ENCODE data around the gene PUS10. TPM values are rescaled to one million over a fixed set of nuclear protein-coding genes. Genes with fewer than 3 reads are reported as not detected.
A peak's percentile ranks its signal among the peaks of the same experiment; 100 is the strongest.
"Not testable (repeated sequence)": the region's sequence is repeated elsewhere in the genome, so short reads cannot be mapped to it uniquely, and the experiment has no call there.

PUS10 gene
- total RNA-seq, 1 donor from 2014 or later, result 5.5 TPM

- Histone ChIP-seq H3K4me1 (peaks cover 63% of the 10 kb centered on the region), H3K27ac (replicated peaks) (peak overlapping the region; percentile 93), H3K27me3 (ENCODE audit: low read depth) (no peaks in the 10 kb centered on the region), H3K4me3 (peak overlapping the region; percentile 97), H3K9me3 (replicated peaks) (no peaks in the 10 kb centered on the region), H3K36me3 (peaks cover 5% of the 10 kb centered on the region)
- TF ChIP-seq, protein P1, sequence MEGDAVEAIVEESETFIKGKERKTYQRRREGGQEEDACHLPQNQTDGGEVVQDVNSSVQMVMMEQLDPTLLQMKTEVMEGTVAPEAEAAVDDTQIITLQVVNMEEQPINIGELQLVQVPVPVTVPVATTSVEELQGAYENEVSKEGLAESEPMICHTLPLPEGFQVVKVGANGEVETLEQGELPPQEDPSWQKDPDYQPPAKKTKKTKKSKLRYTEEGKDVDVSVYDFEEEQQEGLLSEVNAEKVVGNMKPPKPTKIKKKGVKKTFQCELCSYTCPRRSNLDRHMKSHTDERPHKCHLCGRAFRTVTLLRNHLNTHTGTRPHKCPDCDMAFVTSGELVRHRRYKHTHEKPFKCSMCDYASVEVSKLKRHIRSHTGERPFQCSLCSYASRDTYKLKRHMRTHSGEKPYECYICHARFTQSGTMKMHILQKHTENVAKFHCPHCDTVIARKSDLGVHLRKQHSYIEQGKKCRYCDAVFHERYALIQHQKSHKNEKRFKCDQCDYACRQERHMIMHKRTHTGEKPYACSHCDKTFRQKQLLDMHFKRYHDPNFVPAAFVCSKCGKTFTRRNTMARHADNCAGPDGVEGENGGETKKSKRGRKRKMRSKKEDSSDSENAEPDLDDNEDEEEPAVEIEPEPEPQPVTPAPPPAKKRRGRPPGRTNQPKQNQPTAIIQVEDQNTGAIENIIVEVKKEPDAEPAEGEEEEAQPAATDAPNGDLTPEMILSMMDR (IDR thresholded peaks at IDR 0.05; ENCODE audit: borderline replicate concordance), result no peak
- intact Hi-C loops (cut with micrococcal nuclease), result no loop called here
- no peak for DNase-seq
Measured at GRCh38 chr2:61016392-61017002, 1.6 kb downstream of the PUS10 start.

- intact Hi-C loops (cut with micrococcal nuclease), result no loop called here
- peaks cover under 1% of the 10 kb centered on the region for H3K36me3 ChIP-seq
- TF ChIP-seq, protein P1 (IDR thresholded peaks at IDR 0.05; ENCODE audit: borderline replicate concordance), result no peak
- H3K9me3 ChIP-seq (replicated peaks), result no peaks in the 10 kb centered on the region
- DNase-seq, result no peak
- H3K4me1 ChIP-seq, result peaks cover 58% of the 10 kb centered on the region
- no peak overlapping the region for H3K27ac ChIP-seq (replicated peaks)
- H3K27me3 ChIP-seq (ENCODE audit: low read depth), result no peaks in the 10 kb centered on the region
- peak overlapping the region; percentile 97 for H3K4me3 ChIP-seq
Measured at GRCh38 chr2:61015976-61016375, 2.1 kb downstream of the PUS10 start.

DNA sequence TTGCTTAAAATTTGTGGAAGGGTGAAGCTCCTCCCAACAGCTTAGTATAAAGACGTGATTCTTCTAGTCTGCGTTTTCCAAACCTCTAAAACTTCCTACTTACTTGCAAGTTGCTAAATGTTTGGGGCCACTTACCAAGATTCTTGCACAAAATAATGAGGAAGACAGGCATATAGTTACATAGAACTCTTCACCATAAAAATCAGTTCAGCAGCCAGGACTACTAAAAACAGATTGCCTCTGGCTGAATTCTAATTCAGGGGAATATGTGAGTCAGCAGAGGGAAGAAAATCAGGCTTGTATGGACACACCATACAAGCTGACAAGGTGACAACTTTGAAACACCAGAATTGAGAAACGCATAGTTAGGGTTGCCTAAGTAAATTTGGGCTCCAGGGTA lies 3.3 kb downstream of the PUS10 start:
- DNase-seq, result no peak
- intact Hi-C loops (cut with micrococcal nuclease), result no loop called here
- Histone ChIP-seq H3K4me1 (peaks cover 47% of the 10 kb centered on the region), H3K27me3 (ENCODE audit: low read depth) (no peaks in the 10 kb centered on the region), H3K36me3 (no peaks in the 10 kb centered on the region), H3K9me3 (replicated peaks) (no peaks in the 10 kb centered on the region), H3K27ac (replicated peaks) (no peak overlapping the region), H3K4me3 (no peak overlapping the region)
- TF ChIP-seq, protein P1 (IDR thresholded peaks at IDR 0.05; ENCODE audit: borderline replicate concordance), result no peak

DNA sequence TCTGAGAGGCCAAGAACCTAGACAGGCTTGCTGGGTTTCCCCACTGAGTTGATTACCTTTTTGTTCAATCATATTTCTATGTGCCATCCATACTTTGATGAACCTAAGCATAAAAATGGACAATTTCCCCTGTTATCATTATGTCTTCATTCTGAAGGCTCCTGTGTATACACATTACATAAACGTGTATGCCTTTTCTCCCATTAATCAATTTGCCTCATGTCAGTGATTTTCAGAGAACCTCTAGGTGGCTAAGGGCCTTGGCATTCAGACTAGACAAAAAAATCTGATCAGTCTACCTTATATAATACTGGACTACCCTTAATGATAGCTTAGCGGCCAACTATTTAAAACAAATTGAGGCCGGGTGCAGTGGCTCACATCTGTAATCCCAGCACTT lies 4.7 kb downstream of the PUS10 start:
- Histone ChIP-seq H3K27me3 (ENCODE audit: low read depth) (no peaks in the 10 kb centered on the region), H3K27ac (replicated peaks) (no peak overlapping the region), H3K4me3 (no peak overlapping the region), H3K4me1 (peaks cover 34% of the 10 kb centered on the region), H3K9me3 (replicated peaks) (no peaks in the 10 kb centered on the region), H3K36me3 (peaks cover 3% of the 10 kb centered on the region)
- DNase-seq, result no peak
- TF ChIP-seq, protein P1 (IDR thresholded peaks at IDR 0.05; ENCODE audit: borderline replicate concordance), result no peak
- intact Hi-C loops (cut with micrococcal nuclease), result no loop called here

GRCh38 chr2:61012303-61012702 lies 5.8 kb downstream of the PUS10 start:
- H3K36me3 ChIP-seq; DNase-seq; H3K4me3 ChIP-seq; intact Hi-C loops (cut with micrococcal nuclease); H3K9me3 ChIP-seq (replicated peaks); H3K27me3 ChIP-seq (ENCODE audit: low read depth); H3K27ac ChIP-seq (replicated peaks): not testable (repeated sequence)
- peaks cover 23% of the 10 kb centered on the region for H3K4me1 ChIP-seq

DNA sequence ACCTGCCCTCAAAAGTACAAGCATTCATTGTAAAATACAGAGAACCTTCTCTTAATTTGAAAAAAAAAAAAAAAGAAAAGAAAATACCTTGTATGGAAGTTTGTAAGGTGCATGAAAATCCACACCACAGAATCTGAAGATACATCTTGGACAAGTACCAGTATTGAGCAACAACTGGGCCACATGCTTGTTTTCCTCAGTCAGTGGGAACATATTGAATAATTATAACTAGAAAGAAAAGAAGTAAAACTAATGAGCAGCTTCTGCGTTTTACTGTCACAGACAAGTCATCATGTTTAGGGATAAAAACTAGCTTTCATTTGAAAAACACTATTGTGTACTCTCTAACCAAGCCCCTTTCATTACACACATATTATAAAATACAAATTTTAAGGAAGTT lies 6.4 kb downstream of the PUS10 start:
- TF ChIP-seq, protein P1 (IDR thresholded peaks at IDR 0.05; ENCODE audit: borderline replicate concordance), result no peak
- intact Hi-C loops (cut with micrococcal nuclease), result no loop called here
- Histone ChIP-seq H3K9me3 (replicated peaks) (no peaks in the 10 kb centered on the region), H3K4me3 (no peak overlapping the region), H3K27ac (replicated peaks) (no peak overlapping the region), H3K36me3 (peaks cover 6% of the 10 kb centered on the region), H3K4me1 (peaks cover 16% of the 10 kb centered on the region), H3K27me3 (ENCODE audit: low read depth) (no peaks in the 10 kb centered on the region)
- DNase-seq, result no peak
